D721Med (cell line): Measurements from ENCODE around the gene ARRDC4.
"Not testable (repeated sequence)": the region's sequence is repeated elsewhere in the genome, so short reads cannot be mapped to it uniquely, and the experiment has no call there.

ENCODE experiments used
- DNase-seq: peaks from one replicate; pipeline ENCODE4 v3.0.0; 2011; ENCODE audit warnings: low spot score; ENCODE audit not compliant: insufficient read length
- FAIRE-seq: peaks from 2 replicates; lab custom pipeline; 2011; peaks lifted over from hg19 to GRCh38; lab: Jason Lieb, UNC
- CTCF ChIP-seq: IDR thresholded peaks from 2 replicates; pipeline ENCODE4 v1.5.1; 2012; ENCODE audit warnings: mild to moderate bottlenecking, control low read depth; ENCODE audit not compliant: insufficient read depth; ENCODE audit errors: missing control alignments

ARRDC4 gene

GRCh38 chr15:97978401-97979139 is 18.1 kb downstream of the ARRDC4 start:
- FAIRE-seq (no peak), DNase-seq (no peak)
- no peak for TF ChIP-seq CTCF

- no peak for TF ChIP-seq CTCF
- FAIRE-seq, result no peak
- DNase-seq, result no peak
Observed at GRCh38 chr15:97979140-97979520, 18.6 kb downstream of the ARRDC4 start.

GRCh38 chr15:97981058-97981457 is 20.6 kb downstream of the ARRDC4 start:
- DNase-seq (no peak), FAIRE-seq (no peak)
- no peak for TF ChIP-seq CTCF

- DNase-seq (no peak), FAIRE-seq (no peak)
- no peak for TF ChIP-seq CTCF
Observed at GRCh38 chr15:97981758-97982157, 21.3 kb downstream of the ARRDC4 start.

GRCh38 chr15:97984157-97984556 is 23.7 kb downstream of the ARRDC4 start:
- FAIRE-seq (no peak), DNase-seq (no peak)
- no peak for TF ChIP-seq CTCF

GRCh38 chr15:97985979-97986378 is 25.5 kb downstream of the ARRDC4 start:
- not testable (repeated sequence) for DNase-seq, FAIRE-seq

- TF ChIP-seq CTCF, result no peak
- FAIRE-seq, result no peak
- DNase-seq, result no peak
Observed at GRCh38 chr15:97986781-97987180, 26.3 kb downstream of the ARRDC4 start.

- no peak for FAIRE-seq
- no peak for TF ChIP-seq CTCF
- DNase-seq, result no peak
Observed at GRCh38 chr15:97989299-97989698, 28.8 kb downstream of the ARRDC4 start.
